Measurements from ENCODE around the gene RUNX2.

RUNX2 gene

GRCh38 chr6:45584127-45584526 lies 256.0 kb downstream of the RUNX2 start:
- DNase-seq (ENCODE audit: low read depth in 1 of 2, low spot score in 1 of 2) = no peak
- TF ChIP-seq JUND (IDR thresholded peaks at IDR 0.05; ENCODE audit: low read depth) = no peak
- in situ Hi-C loops (cut with HindIII; ENCODE audit: low pct_unique_long_range_greater_than_20kb, low sequenced_read_pairs) = no loop called here

- no peak for DNase-seq (ENCODE audit: low read depth in 1 of 2, low spot score in 1 of 2)
- in situ Hi-C loops (cut with HindIII; ENCODE audit: low pct_unique_long_range_greater_than_20kb, low sequenced_read_pairs) = no loop called here
- TF ChIP-seq JUND (IDR thresholded peaks at IDR 0.05; ENCODE audit: low read depth) = no peak
These were observed 258.4 kb downstream of the RUNX2 start for GRCh38 chr6:45586216-45587171.

- no peak for DNase-seq (ENCODE audit: low read depth in 1 of 2, low spot score in 1 of 2)
- TF ChIP-seq JUND (IDR thresholded peaks at IDR 0.05; ENCODE audit: low read depth) = no peak
- in situ Hi-C loops (cut with HindIII; ENCODE audit: low pct_unique_long_range_greater_than_20kb, low sequenced_read_pairs) = no loop called here
These were observed 259.3 kb downstream of the RUNX2 start for GRCh38 chr6:45587229-45588060.

GRCh38 chr6:45589367-45589766 lies 261.2 kb downstream of the RUNX2 start:
- no peak for DNase-seq (ENCODE audit: low read depth in 1 of 2, low spot score in 1 of 2)
- in situ Hi-C loops (cut with HindIII; ENCODE audit: low pct_unique_long_range_greater_than_20kb, low sequenced_read_pairs) = no loop called here
- TF ChIP-seq JUND (IDR thresholded peaks at IDR 0.05; ENCODE audit: low read depth) = no peak

- DNase-seq (ENCODE audit: low read depth in 1 of 2, low spot score in 1 of 2) = no peak
- TF ChIP-seq JUND (IDR thresholded peaks at IDR 0.05; ENCODE audit: low read depth) = no peak
- in situ Hi-C loops (cut with HindIII; ENCODE audit: low pct_unique_long_range_greater_than_20kb, low sequenced_read_pairs) = no loop called here
These were observed 262.1 kb downstream of the RUNX2 start for GRCh38 chr6:45590226-45590625.

GRCh38 chr6:45590696-45591184 lies 262.6 kb downstream of the RUNX2 start:
- in situ Hi-C loops (cut with HindIII; ENCODE audit: low pct_unique_long_range_greater_than_20kb, low sequenced_read_pairs) = no loop called here
- DNase-seq (ENCODE audit: low read depth in 1 of 2, low spot score in 1 of 2) = no peak
- TF ChIP-seq JUND (IDR thresholded peaks at IDR 0.05; ENCODE audit: low read depth) = no peak

- no peak for TF ChIP-seq JUND (IDR thresholded peaks at IDR 0.05; ENCODE audit: low read depth)
- DNase-seq (ENCODE audit: low read depth in 1 of 2, low spot score in 1 of 2) = no peak
- in situ Hi-C loops (cut with HindIII; ENCODE audit: low pct_unique_long_range_greater_than_20kb, low sequenced_read_pairs) = no loop called here
These were observed 263.2 kb downstream of the RUNX2 start for GRCh38 chr6:45591306-45591705.

- no peak for TF ChIP-seq JUND (IDR thresholded peaks at IDR 0.05; ENCODE audit: low read depth)
- in situ Hi-C loops (cut with HindIII; ENCODE audit: low pct_unique_long_range_greater_than_20kb, low sequenced_read_pairs) = no loop called here
- no peak for DNase-seq (ENCODE audit: low read depth in 1 of 2, low spot score in 1 of 2)
These were observed 263.8 kb downstream of the RUNX2 start for GRCh38 chr6:45591890-45592289.

GRCh38 chr6:45592991-45593390 lies 264.9 kb downstream of the RUNX2 start:
- in situ Hi-C loops (cut with HindIII; ENCODE audit: low pct_unique_long_range_greater_than_20kb, low sequenced_read_pairs) = no loop called here
- TF ChIP-seq JUND (IDR thresholded peaks at IDR 0.05; ENCODE audit: low read depth) = no peak

GRCh38 chr6:45595010-45595851 lies 267.1 kb downstream of the RUNX2 start:
- in situ Hi-C loops (cut with HindIII; ENCODE audit: low pct_unique_long_range_greater_than_20kb, low sequenced_read_pairs) = no loop called here
- TF ChIP-seq JUND (IDR thresholded peaks at IDR 0.05; ENCODE audit: low read depth) = no peak
- DNase-seq (ENCODE audit: low read depth in 1 of 2, low spot score in 1 of 2) = no peak

More at GRCh38 chr6:45592991-45593390, 264.9 kb downstream of the RUNX2 start:
- DNase-seq (ENCODE audit: low read depth in 1 of 2, low spot score in 1 of 2) = no peak

- DNase-seq (ENCODE audit: low read depth in 1 of 2, low spot score in 1 of 2) = no peak
- no peak for TF ChIP-seq JUND (IDR thresholded peaks at IDR 0.05; ENCODE audit: low read depth)
- in situ Hi-C loops (cut with HindIII; ENCODE audit: low pct_unique_long_range_greater_than_20kb, low sequenced_read_pairs) = no loop called here
These were observed 269.3 kb downstream of the RUNX2 start for GRCh38 chr6:45597424-45597823.

GRCh38 chr6:45599053-45599452 lies 270.9 kb downstream of the RUNX2 start:
- TF ChIP-seq JUND (IDR thresholded peaks at IDR 0.05; ENCODE audit: low read depth) = no peak
- in situ Hi-C loops (cut with HindIII; ENCODE audit: low pct_unique_long_range_greater_than_20kb, low sequenced_read_pairs) = no loop called here
- no peak for DNase-seq (ENCODE audit: low read depth in 1 of 2, low spot score in 1 of 2)
